Stomach (tissue), 4 donors: Measurements from ENCODE around the gene CLEC2A.

ENCODE experiments used
- CTCF ChIP-seq, 7 experiments: fragments of 450-650 bp in 4 of 7; fragments of 200-600 bp in 3 of 7; sonication (generic) in 3 of 7; IDR thresholded peaks; one replicate each; pipeline ENCODE4 v1.5.1; 2016 to 2019; ENCODE audit warnings: antibody characterized with exemption in 7 of 7, control low read depth in 2 of 7, mild to moderate bottlenecking in 1 of 7
- EP300 ChIP-seq: sonication (generic); formaldehyde crosslinking; IDR thresholded peaks from one replicate; pipeline ENCODE4 v1.6.1; 2017; ENCODE audit warnings: antibody characterized with exemption
- POLR2A ChIP-seq, 4 donors: fragments of 450-650 bp; IDR thresholded peaks; one replicate each; pipeline ENCODE4 v1.6.1; 2016; ENCODE audit warnings: antibody characterized with exemption in 4 of 4, control low read depth in 2 of 4, mild to moderate bottlenecking in 1 of 4, moderate library complexity in 1 of 4
- POLR2AphosphoS5 ChIP-seq, 3 donors: sonication (generic); formaldehyde crosslinking; IDR thresholded peaks; one replicate each; pipeline ENCODE4 v1.6.1; 2016; ENCODE audit warnings: antibody characterized with exemption in 3 of 3

GRCh38 chr12:9975614-9976013 lies 43.4 kb upstream of the CLEC2A start:
- TF ChIP-seq POLR2AphosphoS5 (IDR thresholded peaks at IDR 0.05) (no peak), CTCF (IDR thresholded peaks at IDR 0.05) (no peak), POLR2A (IDR thresholded peaks at IDR 0.05) (no peak), EP300 (no peak)
